GM10847 (cell line): ENCODE measurements around the gene ADGRA1.

Source experiments
- POLR2A ChIP-seq: IDR thresholded peaks from 2 replicates; pipeline ENCODE4 v1.6.1; 2011; ENCODE audit not compliant: insufficient read length; ENCODE audit errors: extremely low read depth

The ADGRA1 gene

GRCh38 chr10:133082685-133083421, 4.9 kb upstream of the ADGRA1 start:
- TF ChIP-seq POLR2A = no peak

GRCh38 chr10:133083422-133084100, 4.2 kb upstream of the ADGRA1 start:
- TF ChIP-seq POLR2A = no peak

GRCh38 chr10:133084491-133084890, 3.2 kb upstream of the ADGRA1 start:
- TF ChIP-seq POLR2A = no peak

GRCh38 chr10:133085251-133086125, 2.2 kb upstream of the ADGRA1 start:
- TF ChIP-seq POLR2A = no peak

GRCh38 chr10:133086247-133086646, 1.5 kb upstream of the ADGRA1 start:
- no peak for TF ChIP-seq POLR2A

- no peak for TF ChIP-seq POLR2A
These were observed 562 bp upstream of the ADGRA1 start for GRCh38 chr10:133087045-133087678.

- no peak for TF ChIP-seq POLR2A
These were observed 643 bp downstream of the ADGRA1 start for GRCh38 chr10:133088179-133088955.

- no peak for TF ChIP-seq POLR2A
These were observed 1.5 kb downstream of the ADGRA1 start for GRCh38 chr10:133088956-133089800.

GRCh38 chr10:133090101-133090500, 2.4 kb downstream of the ADGRA1 start:
- TF ChIP-seq POLR2A = no peak

GRCh38 chr10:133090654-133091053, 2.9 kb downstream of the ADGRA1 start:
- no peak for TF ChIP-seq POLR2A

- no peak for TF ChIP-seq POLR2A
These were observed 3.6 kb downstream of the ADGRA1 start for GRCh38 chr10:133091316-133091715.

- no peak for TF ChIP-seq POLR2A
These were observed 5.6 kb downstream of the ADGRA1 start for GRCh38 chr10:133093291-133093690.

GRCh38 chr10:133094286-133094685, 6.6 kb downstream of the ADGRA1 start:
- no peak for TF ChIP-seq POLR2A

GRCh38 chr10:133094866-133095265, 7.1 kb downstream of the ADGRA1 start:
- no peak for TF ChIP-seq POLR2A

- TF ChIP-seq POLR2A = no peak
These were observed 7.9 kb downstream of the ADGRA1 start for GRCh38 chr10:133095586-133095985.
